Bone marrow (tissue), 2 donors: ENCODE measurements around the gene OR1L8.
"Not testable (repeated sequence)": the region's sequence is repeated elsewhere in the genome, so short reads cannot be mapped to it uniquely, and the experiment has no call there.

Source experiments
- DNase-seq, 2 donors: peaks; one replicate each; lab custom pipeline; 2025; lab: John Stamatoyannopoulos, UW

The OR1L8 gene

GRCh38 chr9:122583284-122583683 is at the start of gene OR1L8:
TSS of gene OR1L8 (minus strand) at chr9:122583384. CDS start at chr9:122568477, 14,907 bp downstream.
- not testable (repeated sequence) for DNase-seq

- no peak for DNase-seq
These were observed 36.8 kb upstream of the OR1L8 start for GRCh38 chr9:122619996-122620395.

DNA sequence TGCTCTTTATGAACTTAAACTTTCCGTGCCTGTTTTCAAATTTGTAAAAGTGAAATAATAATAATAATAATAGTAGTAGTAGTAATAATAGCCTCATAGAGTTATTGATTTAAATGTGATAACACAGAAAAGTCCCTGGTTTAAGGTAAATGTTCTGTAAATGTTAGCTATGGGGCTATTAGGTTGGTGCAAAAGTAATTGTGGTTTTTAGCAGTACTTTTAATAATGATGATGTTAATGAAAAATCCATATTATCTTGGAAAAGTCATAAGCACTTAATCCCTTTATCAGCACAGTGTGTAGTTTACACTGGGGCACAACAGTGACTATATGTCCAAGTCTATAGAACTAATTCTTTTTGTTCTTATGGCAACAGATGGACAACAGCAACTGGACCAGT is 31.2 kb upstream of the OR1L8 start, which contains the start of gene OR1Q1:
Gene OR1Q1 (plus strand): TSS at position 377 of the 400 bp plus-strand sequence. CDS start 0 bp downstream, at position 377.
- no peak for DNase-seq

GRCh38 chr9:122609804-122610203 is 26.6 kb upstream of the OR1L8 start:
- no peak for DNase-seq

GRCh38 chr9:122606587-122606986 is 23.4 kb upstream of the OR1L8 start:
- no peak for DNase-seq

- no peak for DNase-seq
These were observed 22.5 kb upstream of the OR1L8 start for GRCh38 chr9:122605691-122606090.

DNA sequence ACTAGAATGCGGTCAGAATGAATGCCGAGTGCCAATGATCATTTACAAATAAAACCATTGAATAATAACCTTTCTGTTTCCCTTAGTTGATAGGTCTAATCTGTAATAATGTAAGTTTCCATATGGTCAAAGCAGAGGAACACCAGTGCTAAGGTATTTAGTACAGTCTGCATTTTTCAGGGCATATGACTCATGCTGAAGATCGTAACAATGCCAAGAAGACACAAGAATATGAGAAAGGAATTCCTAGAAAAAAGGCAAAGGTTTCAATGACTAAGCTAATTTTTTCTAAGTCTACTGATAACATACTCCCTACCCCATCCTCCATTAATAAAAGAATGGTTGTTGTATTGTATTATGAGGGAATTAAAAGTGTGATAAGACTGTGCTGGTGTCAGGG is 2.8 kb downstream of the OR1L8 start:
- DNase-seq = no peak

GRCh38 chr9:122579874-122580273 is 3.3 kb downstream of the OR1L8 start:
- no peak for DNase-seq

DNA sequence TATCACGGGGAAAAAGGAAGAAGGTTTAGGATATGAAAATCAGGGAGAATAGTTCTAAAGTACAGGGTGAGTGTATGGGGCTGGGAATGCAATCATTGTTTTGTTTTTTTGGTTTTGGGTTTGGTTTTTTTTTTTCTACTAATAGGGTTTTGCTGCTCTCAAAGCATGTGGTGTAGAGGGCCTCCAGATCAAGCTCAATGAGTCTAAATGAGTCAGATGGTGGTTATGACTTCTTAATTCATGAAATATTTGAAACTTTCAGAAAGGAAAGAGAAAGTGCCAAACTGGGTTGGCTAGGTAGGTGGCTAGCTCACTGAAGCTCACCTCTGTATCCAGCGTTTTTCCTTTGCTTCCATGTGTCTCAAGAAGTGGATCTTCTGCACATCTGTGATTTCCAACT is 10.7 kb downstream of the OR1L8 start:
- DNase-seq = no peak

- no peak for DNase-seq
These were observed 15.3 kb downstream of the OR1L8 start for GRCh38 chr9:122567901-122568300.

DNA sequence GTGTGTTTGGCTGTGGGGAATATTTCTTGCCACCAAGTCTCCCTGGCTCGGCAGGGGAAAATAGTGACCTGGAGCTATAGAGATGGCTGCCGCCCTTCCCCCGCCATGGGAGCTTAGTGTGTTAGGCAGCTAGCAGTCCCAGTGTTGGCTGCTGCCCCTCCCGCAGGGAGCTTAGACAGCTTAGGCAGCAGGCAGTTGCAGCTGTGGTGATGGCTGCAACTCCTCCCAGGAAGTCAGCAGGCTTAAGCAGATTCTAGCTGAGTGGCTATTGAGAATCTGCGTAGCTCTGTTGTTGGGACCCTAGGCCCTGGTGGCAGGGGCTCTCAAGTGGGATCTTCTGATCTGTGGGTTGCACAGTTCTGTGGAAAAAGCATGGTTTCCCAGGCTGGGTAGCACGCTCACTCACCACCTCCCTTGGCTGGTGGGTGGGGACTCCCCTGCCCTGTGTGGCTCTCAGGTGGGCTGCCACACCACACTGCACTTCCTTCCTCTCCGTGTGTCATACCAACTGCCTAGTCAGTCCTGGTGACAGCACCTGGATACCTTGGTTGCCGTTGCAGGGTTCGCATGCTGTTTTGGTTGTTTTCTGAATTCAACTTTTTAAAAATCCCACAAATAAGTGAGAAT is 20.9 kb downstream of the OR1L8 start:
- no peak for DNase-seq

DNA sequence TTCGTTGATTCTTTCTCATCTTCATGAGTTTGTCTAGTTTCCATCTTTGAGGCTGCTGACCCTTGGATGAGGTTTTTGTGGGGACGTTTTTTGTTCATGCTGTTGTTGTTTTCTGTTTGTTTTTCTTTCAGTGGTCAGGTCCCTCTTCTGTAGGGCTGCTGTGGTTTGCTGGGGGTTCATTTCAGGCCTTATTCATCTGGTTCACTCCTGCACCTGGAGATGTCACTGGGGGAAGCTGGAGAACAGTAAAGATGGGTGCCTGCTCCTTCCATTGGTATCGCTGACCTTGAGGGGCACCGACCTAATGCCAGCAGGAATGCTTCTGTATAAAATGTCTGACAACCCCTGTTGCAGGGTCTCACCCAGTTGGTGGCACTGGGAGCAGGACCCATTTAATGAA is 21.7 kb downstream of the OR1L8 start:
- no peak for DNase-seq

DNA sequence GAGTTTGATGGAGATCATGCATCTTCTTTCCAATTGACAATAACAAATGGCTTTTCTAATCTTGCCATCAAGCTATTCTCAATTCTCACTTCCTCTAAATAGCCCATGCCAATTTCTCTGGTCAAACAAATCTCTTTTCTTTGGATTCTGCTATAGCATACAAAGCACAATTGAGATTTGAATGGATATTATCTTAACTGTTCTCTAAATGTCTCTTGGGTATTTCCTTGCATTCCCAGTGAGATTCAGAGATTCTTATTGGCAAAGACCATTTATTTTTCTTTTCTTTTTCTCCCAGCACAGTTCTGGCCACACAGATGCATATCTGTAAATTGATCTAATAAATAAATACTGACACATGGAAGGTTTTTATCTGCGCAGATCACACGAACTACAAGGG is 30.4 kb downstream of the OR1L8 start, which contains the start of gene OR1N2:
Gene OR1N2 (plus strand): TSS at position 301 of the 400 bp plus-strand sequence. CDS start 100 bp downstream, outside the sequence.
- DNase-seq = no peak

DNA sequence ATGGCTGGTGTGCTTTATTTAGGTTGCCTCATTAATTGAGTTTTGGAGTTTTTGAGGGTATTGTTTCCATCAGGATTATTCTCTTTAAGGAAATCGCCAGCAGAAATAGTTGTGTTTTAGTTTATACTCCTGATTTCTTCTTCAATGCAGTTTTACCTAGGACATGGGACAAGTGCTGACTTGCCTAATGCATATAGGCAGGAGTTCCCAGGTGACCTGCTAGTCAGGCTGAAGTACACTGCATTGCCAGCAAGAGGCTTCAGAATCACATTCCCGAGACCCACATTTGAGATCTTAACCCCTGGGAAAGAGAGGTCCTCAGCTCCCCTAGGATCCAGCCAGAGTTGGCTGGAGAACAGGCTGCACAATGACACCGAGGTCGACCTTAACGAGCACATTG is 31.8 kb downstream of the OR1L8 start:
- DNase-seq = no peak

- DNase-seq = no peak
These were observed 37.0 kb downstream of the OR1L8 start for GRCh38 chr9:122546196-122546595.

DNA sequence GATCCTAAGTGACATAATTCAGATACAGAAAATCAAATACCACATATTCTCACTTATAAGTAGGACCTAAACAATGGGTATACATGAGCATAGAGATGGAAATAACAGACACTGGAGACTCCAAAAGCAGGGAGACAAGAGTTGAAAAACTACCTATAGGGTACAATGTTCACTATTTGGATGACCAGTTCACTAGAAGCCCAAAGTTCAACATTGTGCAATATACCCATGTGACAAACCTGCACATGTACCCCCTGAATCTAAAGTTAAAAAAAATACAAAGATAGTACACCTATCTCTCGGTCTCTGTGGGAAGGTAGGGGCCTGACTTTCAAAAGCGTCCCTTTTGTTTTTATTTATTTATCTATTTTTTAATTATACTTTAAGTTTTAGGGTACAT is 44.4 kb downstream of the OR1L8 start:
- no peak for DNase-seq

DNA sequence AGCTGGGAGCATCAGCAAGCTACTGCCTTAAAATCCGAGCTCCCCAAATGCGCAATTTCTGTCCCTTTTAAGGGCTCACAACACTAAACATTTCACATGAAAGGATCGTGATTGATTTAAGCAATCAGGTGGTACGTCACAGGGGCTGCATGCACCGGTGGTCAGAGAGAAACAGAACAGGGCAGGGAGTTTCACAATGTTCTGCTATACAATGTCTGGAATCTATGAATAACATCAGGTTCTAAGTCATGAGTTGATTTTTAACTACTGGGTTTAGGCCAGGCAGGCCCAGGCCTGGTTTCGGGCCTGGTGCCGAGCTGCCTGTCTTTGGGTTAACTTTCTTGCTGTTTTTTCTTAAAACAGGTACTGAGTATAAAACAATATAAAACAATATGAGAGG is 46.1 kb downstream of the OR1L8 start:
- not testable (repeated sequence) for DNase-seq

DNA sequence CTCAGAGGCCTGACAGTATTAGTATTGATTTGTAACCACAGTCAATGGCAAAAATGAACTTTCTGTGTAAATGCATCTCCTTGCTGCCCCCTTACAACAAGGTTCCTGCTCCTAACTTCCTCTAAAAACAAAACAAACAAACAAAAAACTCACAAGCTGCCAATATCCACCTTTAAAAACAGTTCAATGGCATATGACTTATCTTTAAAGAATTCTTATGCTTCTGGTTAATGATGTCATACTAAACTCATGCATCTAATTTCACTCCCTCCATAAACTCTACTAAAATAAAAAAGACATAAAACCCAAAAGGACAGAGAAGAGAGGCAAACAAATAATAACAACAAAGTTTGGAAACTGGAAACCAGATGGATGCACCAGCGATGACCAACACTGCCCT is 47.0 kb downstream of the OR1L8 start:
- no peak for DNase-seq

- DNase-seq = not testable (repeated sequence)
These were observed 52.0 kb downstream of the OR1L8 start for GRCh38 chr9:122531157-122531556.

DNA sequence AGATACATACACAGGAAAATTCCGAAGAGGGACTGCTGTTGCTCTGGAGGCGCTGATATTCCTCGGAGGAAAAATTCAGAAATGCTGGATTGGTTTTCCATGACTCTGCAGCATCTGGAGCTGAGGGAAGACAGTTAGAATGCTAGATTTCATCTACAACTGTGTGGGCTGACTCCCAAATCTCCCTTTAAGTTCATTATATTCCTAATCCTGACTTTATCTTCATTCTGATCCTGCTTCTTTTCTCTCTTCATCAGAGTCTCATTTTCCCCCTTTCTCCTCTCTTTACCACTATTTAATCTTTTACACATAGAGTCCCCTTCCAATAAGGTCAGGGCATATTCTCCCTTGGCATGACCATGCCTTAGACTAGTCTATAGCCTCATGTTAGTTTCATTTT is 56.0 kb downstream of the OR1L8 start, which contains the start of gene OR1N1:
Gene OR1N1 (minus strand): TSS at position 101 of the 400 bp plus-strand sequence. CDS start 0 bp downstream, at position 101.
- DNase-seq = no peak

DNA sequence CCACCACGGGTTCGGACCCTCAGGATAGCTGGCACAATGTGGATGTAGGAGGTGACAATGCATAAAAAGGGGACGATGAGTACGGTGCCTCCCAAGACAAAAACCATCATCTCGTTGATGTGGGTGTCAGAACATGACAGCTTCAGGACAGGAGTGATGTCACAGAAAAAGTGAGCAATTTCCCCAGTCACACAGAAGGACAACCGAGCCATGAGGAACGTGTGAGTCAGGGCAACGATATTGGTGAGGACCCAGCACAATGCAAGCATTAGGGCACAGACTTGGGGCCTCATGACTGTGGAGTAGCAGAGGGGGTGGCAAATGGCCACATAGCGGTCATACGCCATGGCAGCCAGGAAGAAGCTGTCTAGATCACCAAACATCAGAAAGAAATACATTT is 56.6 kb downstream of the OR1L8 start:
- DNase-seq = no peak

GRCh38 chr9:122519376-122519775 is 63.8 kb downstream of the OR1L8 start:
- no peak for DNase-seq

DNA sequence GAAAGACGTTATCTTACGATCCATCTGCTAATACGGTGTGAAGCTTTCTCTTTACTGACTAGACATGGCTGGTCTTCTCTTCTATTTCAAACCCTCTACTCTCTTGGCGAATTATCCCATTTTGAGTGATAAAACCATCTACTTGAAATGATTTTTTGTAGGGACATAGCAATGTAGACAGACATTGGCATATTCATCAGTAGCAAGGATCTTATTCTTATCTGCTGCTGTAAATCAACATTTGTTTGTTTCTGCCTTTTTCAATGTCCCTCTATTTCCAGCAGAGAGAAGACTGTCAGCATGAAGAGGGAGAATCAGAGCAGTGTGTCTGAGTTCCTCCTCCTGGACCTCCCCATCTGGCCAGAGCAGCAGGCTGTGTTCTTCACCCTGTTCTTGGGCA is 64.3 kb downstream of the OR1L8 start, which contains the start of gene OR1J4:
Gene OR1J4 (plus strand): TSS at position 301 of the 400 bp plus-strand sequence. CDS start 0 bp downstream, at position 301.
- DNase-seq = no peak

DNA sequence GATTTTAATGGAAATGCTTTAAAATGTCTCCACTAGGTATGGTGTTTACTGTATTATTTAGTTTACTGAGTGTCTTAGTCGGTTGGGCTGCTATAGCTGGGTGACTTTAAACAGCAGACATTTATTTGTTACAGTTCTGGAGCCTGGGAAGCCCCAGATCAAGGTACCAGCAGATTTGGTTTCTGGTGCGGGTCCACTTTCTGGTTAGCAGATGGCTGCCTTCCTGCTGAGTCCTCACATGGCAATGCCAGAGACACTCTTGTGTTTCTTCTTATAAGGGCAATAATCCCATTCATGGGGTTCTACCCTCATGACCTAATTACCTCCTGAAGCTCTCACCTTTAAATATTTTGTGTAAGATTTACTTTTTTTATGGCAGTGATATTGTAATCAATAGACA is 65.0 kb downstream of the OR1L8 start:
- DNase-seq = no peak
